BLaER1 (cell line): ENCODE data around the gene CDCA7.
"Not testable (repeated sequence)": the region's sequence is repeated elsewhere in the genome, so short reads cannot be mapped to it uniquely, and the experiment has no call there.

ENCODE experiments used
- H3K27ac ChIP-seq: shearing (Covaris generic); formaldehyde crosslinking; 2 replicates; pipeline ENCODE4 v1.8.1; 2022
- H3K27me3 ChIP-seq: shearing (Covaris generic); formaldehyde crosslinking; 2 replicates; pipeline ENCODE4 v1.8.1; 2022
- H3K36me3 ChIP-seq: shearing (Covaris generic); formaldehyde crosslinking; 2 replicates; pipeline ENCODE4 v1.8.1; 2022
- H3K4me1 ChIP-seq: shearing (Covaris generic); formaldehyde crosslinking; 2 replicates; pipeline ENCODE4 v1.8.1; 2022
- H3K4me2 ChIP-seq: shearing (Covaris generic); formaldehyde crosslinking; 2 replicates; pipeline ENCODE4 v1.8.1; 2022
- H3K4me3 ChIP-seq: shearing (Covaris generic); formaldehyde crosslinking; 2 replicates; pipeline ENCODE4 v1.8.1; 2022
- H3K9ac ChIP-seq: shearing (Covaris generic); formaldehyde crosslinking; 2 replicates; pipeline ENCODE4 v1.8.1; 2022
- H3K9me3 ChIP-seq: shearing (Covaris generic); formaldehyde crosslinking; 2 replicates; pipeline ENCODE4 v1.8.1; 2022
- H4K20me1 ChIP-seq: shearing (Covaris generic); formaldehyde crosslinking; 2 replicates; pipeline ENCODE4 v1.8.1; 2022
- Cebpa-rat ChIP-seq: shearing (Covaris generic); IDR thresholded peaks from 2 replicates; pipeline ENCODE4 v1.8.1; 2022

The CDCA7 gene

DNA sequence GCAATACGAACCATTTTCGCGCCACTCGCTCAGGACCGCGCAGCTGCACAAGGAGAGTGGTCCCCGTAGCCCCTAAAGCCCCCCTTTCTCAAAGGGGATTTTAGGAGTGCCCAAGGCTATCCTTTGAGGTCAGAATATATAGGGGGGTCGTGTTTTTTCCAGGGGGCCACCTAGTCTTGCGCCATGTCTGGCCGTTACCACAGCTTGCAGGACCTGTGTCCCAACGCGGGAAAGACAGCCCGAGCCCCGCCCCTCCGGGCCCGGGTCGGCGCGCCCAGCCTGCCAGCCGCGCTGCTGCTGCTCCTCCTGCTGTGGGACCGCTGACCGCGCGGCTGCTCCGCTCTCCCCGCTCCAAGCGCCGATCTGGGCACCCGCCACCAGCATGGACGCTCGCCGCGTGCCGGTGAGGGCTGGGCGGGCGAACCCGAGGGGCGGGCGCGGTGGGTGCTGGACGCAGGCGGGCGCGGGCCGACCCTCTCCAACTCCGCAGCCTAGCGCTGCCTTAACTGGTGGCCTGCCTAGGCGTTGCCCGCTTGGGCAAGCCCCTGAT lies at the start of gene CDCA7:
Gene CDCA7, plus strand, starts transcription at position 291 of the 550 bp plus-strand sequence. Its CDS starts 92 bp downstream, at position 383.
- Histone ChIP-seq H4K20me1 (peaks cover 39% of the 10 kb centered on the region), H3K4me2 (peak within 1 kb of the TSS; percentile 93), H3K4me1 (peaks cover 66% of the 10 kb centered on the region), H3K9ac (peak within 1 kb of the TSS; percentile 98), H3K4me3 (peak within 1 kb of the TSS; percentile 93), H3K27me3 (no peaks in the 10 kb centered on the region), H3K27ac (peak within 1 kb of the TSS; percentile 99), H3K9me3 (peaks cover 10% of the 10 kb centered on the region), H3K36me3 (peaks cover 16% of the 10 kb centered on the region)
- TF ChIP-seq Cebpa-rat, result no peak

DNA sequence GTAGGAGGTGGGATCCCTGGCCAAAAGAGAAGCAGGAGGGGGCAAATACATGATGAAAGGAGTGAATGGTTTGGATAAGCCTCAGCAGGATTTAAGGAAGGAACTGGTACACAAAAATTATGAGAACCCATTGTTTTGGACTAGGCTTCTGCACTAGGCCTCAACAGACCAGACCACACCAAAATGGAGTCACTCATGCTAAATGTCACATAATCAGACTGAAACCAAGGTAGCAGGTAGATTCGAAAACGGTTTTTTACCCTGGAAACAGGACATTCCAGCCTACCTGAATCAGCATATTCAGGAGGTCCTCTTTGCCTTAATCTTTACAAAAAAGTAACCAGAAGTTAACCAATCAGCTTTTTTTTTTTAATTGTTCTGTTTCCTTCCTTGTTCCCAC lies 49.4 kb upstream of the CDCA7 start:
- Histone ChIP-seq H3K4me2 (no peak overlapping the region), H4K20me1 (no peaks in the 10 kb centered on the region), H3K27ac (no peak overlapping the region)

DNA sequence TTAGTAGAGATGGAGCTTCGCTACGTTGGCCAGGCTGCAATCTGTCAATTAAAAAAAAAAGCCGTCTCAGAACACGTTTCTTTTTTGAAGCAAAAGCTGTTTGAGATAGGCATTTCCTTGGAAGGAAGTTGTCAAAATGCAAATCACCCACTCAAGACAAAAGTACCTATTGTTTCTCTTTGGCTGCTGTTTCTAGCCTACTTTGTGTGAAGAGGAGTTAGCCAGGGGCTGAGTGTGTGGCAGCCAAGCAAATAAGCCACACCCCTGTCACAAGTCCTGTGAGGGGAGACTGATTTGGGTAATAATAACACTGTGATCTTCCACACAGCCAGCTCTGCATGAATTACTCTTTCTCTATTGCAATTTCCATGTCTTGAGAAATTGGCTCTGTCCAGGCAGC lies 47.4 kb upstream of the CDCA7 start:
- Histone ChIP-seq H3K36me3 (no peaks in the 10 kb centered on the region), H3K4me3 (peak overlapping the region; percentile 53), H3K4me2 (peak overlapping the region; percentile 71)

More for the DNA sequence above, 49.4 kb upstream of the CDCA7 start:
- Histone ChIP-seq H3K27me3 (no peaks in the 10 kb centered on the region), H3K36me3 (no peaks in the 10 kb centered on the region), H3K4me3 (no peak overlapping the region), H3K9me3 (peaks cover 20% of the 10 kb centered on the region), H3K4me1 (peaks cover 45% of the 10 kb centered on the region), H3K9ac (no peak overlapping the region)
- TF ChIP-seq Cebpa-rat, result no peak

DNA sequence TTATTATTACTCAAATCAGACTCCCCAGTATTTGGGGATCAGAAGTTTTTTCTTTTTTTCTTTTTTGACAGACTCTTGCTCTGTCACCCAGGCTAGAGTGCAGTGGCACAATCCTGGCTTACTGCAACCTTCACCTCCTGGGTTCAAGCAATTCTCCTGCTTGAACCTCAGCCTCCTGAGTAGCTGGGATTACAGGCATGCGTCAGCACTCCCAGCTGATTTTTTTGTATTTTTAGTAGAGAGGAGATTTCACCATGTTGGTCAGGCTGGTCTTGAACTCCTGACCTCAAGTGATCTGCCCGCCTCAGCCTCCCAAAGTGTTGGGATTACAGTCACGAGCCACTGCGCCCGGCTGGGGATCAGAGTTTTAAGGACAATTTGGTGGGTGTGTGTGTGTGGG lies 45.3 kb upstream of the CDCA7 start:
- H3K4me2 ChIP-seq, H4K20me1 ChIP-seq, H3K36me3 ChIP-seq, H3K9ac ChIP-seq, H3K27me3 ChIP-seq, H3K9me3 ChIP-seq, H3K27ac ChIP-seq, H3K4me3 ChIP-seq: not testable (repeated sequence)
- H3K4me1 ChIP-seq, result peaks cover 36% of the 10 kb centered on the region

More for the DNA sequence above, 47.4 kb upstream of the CDCA7 start:
- no peaks in the 10 kb centered on the region for H4K20me1 ChIP-seq
- no peak for TF ChIP-seq Cebpa-rat
- H3K9ac ChIP-seq, result peak overlapping the region; percentile 25; the same call in 1 of the 2 replicates
- peak overlapping the region; percentile 42 for H3K27ac ChIP-seq
- peaks cover 45% of the 10 kb centered on the region for H3K4me1 ChIP-seq
- H3K9me3 ChIP-seq, result 0 out of 2 replicates have a peak, but pooled peaks cover under 1% of the 10 kb centered on the region
- H3K27me3 ChIP-seq, result no peaks in the 10 kb centered on the region

DNA sequence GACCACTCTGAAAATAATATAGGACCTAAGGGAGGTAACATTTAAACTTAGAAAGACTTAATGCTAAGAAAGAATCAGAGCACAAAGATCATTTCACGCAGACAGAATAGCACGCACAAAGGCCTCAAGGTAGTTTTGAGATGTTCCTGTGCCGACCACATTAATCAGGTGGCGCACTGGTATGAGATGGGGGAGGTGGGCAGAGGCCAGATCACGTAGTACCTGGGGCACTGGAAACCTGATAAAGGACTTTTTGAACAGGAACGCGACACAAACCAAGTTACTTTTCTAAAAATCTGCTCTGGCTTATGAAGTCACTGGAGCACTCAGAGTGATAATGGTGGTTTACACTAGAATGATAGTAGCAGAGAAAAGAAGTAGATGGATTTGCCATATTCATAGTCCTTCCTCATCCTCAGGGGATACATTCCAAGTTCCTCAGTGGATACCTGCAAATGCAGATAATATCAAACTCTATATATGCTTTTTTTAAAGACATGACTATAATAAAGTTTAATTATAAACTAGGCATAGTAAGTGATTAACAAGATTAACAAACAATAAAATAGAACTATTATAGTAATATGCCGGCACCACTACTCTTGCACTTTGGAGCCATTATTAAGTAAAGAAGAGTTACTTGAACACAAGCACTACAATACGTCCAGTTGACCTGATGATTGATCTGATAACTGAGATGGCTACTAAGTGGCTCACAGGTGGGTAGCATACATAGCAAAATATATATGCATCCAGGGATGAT lies 42.6 kb upstream of the CDCA7 start:
- no peaks in the 10 kb centered on the region for H3K36me3 ChIP-seq
- TF ChIP-seq Cebpa-rat, result no peak
- H3K27ac ChIP-seq, result no peak overlapping the region
- H4K20me1 ChIP-seq, result no peaks in the 10 kb centered on the region
- H3K9me3 ChIP-seq, result no peaks in the 10 kb centered on the region
- H3K27me3 ChIP-seq, result no peaks in the 10 kb centered on the region
- H3K4me2 ChIP-seq, result no peak overlapping the region
- H3K4me3 ChIP-seq, result no peak overlapping the region
- H3K4me1 ChIP-seq, result peaks cover 15% of the 10 kb centered on the region
- H3K9ac ChIP-seq, result no peak overlapping the region

DNA sequence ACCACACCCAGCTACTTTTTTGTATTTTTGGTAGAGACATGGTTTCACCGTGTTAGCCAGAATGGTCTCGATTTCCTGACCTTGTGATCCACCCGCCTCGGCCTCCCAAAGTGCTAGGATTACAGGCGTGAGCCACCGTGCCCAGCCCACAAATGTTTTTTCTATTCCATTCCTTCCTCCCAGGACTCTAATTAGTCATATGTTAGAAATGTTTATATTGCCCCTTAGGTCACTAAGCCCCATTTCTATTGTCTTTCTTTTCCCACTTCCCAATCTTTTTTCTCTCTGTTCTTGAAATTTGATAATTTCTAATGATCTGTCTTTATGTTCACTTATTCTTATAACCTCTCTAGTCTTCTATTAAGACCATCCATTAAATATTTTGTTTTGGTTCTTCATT lies 31.3 kb upstream of the CDCA7 start:
- no peak overlapping the region for H3K27ac ChIP-seq
- no peaks in the 10 kb centered on the region for H3K4me1 ChIP-seq
- H3K9ac ChIP-seq, result no peak overlapping the region
- no peak overlapping the region for H3K4me2 ChIP-seq
- H3K4me3 ChIP-seq, result no peak overlapping the region
- H3K27me3 ChIP-seq, result no peaks in the 10 kb centered on the region
- H3K9me3 ChIP-seq, result peaks cover 60% of the 10 kb centered on the region
- TF ChIP-seq Cebpa-rat, result no peak
- H3K36me3 ChIP-seq, result no peaks in the 10 kb centered on the region
- H4K20me1 ChIP-seq, result no peaks in the 10 kb centered on the region

DNA sequence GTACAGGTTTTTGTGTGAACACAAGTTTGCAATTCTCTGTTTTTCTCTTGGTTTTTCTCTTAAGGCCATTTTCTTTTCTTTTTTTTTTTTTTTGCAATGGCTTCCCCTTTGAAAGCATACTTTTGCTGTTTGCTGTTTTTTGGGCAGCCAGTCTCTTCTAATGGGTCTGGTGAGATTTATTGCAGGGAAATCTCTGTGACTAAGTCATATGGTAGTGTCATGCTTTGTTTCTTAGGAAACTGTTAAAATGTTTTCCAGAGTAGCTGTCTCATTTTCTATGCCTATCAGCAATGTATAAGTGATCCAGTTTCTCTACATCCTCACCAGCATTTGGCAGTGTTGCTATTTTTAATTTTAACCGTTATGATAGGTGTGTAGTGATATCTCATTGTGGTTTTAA lies 27.9 kb upstream of the CDCA7 start:
- Histone ChIP-seq H3K27ac (no peak overlapping the region), H3K4me1 (no peaks in the 10 kb centered on the region), H3K9me3 (peaks cover 76% of the 10 kb centered on the region), H3K4me2 (no peak overlapping the region), H3K36me3 (no peaks in the 10 kb centered on the region), H3K4me3 (no peak overlapping the region), H3K27me3 (no peaks in the 10 kb centered on the region), H4K20me1 (no peaks in the 10 kb centered on the region), H3K9ac (no peak overlapping the region)
- TF ChIP-seq Cebpa-rat, result no peak

DNA sequence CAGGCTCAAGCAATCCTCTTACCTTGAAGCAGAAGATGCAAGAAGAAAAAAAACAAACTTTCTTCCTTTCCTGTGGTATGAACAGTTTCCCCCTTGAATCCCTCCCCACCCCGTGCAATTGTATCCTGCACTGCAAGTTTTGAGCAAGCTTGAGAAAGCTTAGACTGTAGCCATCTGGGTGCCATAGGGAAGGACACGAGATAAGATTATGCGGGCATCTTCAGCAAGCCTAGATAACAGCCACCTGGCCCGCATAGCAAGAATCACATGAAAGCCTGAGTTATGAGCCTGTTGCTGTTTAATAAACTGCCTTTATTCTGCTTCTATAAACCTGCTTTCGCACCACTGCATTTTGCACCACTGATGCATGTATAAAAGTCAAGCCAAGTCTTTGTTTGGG lies 27.3 kb upstream of the CDCA7 start:
- Histone ChIP-seq H3K27me3 (no peaks in the 10 kb centered on the region), H3K4me1 (no peaks in the 10 kb centered on the region), H4K20me1 (no peaks in the 10 kb centered on the region), H3K9ac (no peak overlapping the region), H3K27ac (no peak overlapping the region), H3K4me3 (no peak overlapping the region), H3K36me3 (no peaks in the 10 kb centered on the region), H3K4me2 (no peak overlapping the region), H3K9me3 (peaks cover 82% of the 10 kb centered on the region)
- no peak for TF ChIP-seq Cebpa-rat

DNA sequence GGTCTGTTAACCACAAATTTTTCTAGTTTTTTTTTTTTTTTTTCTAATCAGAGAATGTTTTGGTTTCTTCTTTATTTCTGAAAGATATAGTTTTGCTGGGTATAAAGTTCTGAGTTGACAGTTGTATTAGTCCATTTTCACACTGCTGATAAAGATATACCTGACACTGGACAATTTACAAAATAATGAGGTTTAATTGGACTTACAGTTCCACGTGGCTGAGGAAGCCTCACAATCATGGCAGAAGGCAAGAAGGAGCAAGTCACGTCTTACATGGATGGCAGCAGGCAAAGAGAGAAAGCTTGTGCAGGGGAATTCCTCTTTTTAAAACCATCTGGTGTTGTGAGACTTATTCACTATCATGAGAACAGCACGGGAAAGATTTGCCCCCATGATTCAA lies 21.7 kb upstream of the CDCA7 start:
- not testable (repeated sequence) for H3K9ac ChIP-seq

DNA sequence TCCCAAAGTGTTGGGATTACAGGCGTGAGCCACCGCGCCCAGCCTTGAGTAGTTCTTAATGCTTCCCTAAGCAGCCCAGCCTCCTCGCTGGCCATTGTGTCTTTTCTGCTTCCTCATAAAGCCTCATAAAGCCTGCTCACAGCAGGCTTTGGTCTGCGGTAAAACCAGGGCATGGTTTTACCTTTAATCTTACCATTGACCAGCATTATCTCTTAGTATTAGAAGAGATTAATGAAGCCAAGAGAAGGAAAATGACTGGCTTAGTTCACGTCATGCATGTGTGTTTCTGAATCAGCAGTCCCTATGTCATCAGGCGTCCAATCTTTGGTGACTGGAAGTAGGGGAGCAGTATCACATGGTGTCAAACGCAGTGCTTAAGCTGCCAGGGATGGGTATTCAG lies 14.9 kb upstream of the CDCA7 start:
- no peak overlapping the region for H3K4me2 ChIP-seq
- no peak for TF ChIP-seq Cebpa-rat
- H3K9ac ChIP-seq, result no peak overlapping the region
- no peaks in the 10 kb centered on the region for H3K27me3 ChIP-seq
- H3K4me1 ChIP-seq, result no peaks in the 10 kb centered on the region
- no peaks in the 10 kb centered on the region for H3K36me3 ChIP-seq
- no peak overlapping the region for H3K4me3 ChIP-seq
- H3K27ac ChIP-seq, result no peak overlapping the region
- H3K9me3 ChIP-seq, result peaks cover 18% of the 10 kb centered on the region
- H4K20me1 ChIP-seq, result no peaks in the 10 kb centered on the region

More for the DNA sequence above, 21.7 kb upstream of the CDCA7 start:
- not testable (repeated sequence) for H4K20me1 ChIP-seq, H3K4me2 ChIP-seq, H3K27ac ChIP-seq, H3K4me1 ChIP-seq, H3K36me3 ChIP-seq, H3K4me3 ChIP-seq, H3K27me3 ChIP-seq
- peaks cover 69% of the 10 kb centered on the region for H3K9me3 ChIP-seq
